HG03354 (cell line): ENCODE results near the gene CGB2.
"Not testable (repeated sequence)": the region's sequence is repeated elsewhere in the genome, so short reads cannot be mapped to it uniquely, and the experiment has no call there.

ENCODE experiments used
- ATAC-seq: cut with Tn5 transposase; IDR thresholded peaks from one replicate; pipeline ENCODE4 v1.9.1; 2021; ENCODE audit warnings: mild to moderate bottlenecking; ENCODE audit not compliant: unreplicated experiment, poor library complexity, severe bottlenecking

The CGB2 gene

DNA sequence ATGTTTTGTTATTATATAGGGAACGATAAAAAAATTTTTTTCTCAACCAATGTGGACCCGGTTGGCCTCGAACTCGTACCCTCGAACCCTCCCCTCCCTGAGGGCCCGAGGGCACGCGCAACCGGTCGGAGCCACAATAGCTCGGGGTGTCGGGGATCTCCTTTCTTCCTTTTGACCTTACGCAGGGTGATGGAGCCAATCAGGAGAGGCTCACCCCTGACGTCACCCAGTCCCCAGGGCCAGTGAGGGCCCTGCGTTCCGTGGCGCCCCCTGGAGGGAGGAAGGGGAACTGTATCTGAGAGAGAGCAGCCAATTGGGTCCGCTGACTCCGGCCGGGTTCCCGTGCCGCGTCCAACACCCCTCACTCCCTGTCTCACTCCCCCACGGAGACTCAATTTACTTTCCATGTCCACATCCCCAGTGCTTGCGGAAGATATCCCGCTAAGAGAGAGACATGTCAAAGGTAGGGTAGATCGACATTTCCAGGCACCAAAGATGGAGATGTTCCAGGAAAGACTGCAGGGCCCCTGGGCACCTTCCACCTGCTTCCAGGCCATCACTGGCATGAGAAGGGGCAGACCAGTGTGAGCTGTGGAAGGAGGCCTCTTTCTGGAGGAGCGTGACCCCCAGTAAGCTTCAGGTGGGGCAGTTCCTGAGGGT, at the start of gene CGB2:
Gene CGB2 (plus strand): TSS at position 249 of the 660 bp plus-strand sequence. CDS start 206 bp downstream, at position 455.
- ATAC-seq = not testable (repeated sequence)

DNA sequence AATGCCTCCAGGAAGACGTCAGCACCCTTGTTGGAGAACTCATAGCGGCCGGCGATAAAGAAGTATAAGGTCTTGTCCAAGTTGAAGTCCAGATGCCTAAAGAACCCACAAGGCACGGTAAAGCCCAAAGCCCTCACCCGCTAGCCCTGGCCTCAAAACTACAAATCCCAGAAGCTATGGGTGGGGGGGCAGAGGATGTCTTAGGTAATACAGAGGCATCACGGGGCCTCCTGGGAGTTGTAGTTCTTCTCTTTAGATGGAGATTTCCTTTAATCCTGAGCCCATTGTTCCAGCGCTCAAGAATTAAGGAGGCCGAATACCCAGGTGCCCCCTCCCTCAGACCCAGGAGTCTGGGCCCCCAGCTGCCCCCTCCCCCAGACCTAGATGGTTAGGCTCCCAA, 49.4 kb upstream of the CGB2 start:
- no peak for ATAC-seq

DNA sequence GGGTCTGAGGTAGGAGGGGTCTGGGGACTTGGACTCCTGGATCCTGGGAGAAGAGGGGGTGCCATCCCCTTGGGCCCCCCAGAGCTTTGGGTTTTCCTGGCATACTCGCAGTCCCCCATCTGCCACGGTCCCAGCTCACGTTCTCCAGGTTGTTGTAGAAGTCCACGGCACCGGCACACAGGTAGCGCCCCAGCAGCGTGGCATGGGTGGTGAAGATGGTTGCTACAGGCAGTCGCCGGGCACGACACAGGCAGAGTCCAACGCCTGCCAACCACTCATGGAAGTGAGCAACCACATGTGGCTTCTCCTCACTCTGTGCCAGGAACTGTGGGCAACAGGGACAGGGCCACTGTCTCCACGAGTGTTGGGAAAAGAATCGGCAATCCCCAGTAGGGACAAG, 46.0 kb upstream of the CGB2 start:
- no peak for ATAC-seq

DNA sequence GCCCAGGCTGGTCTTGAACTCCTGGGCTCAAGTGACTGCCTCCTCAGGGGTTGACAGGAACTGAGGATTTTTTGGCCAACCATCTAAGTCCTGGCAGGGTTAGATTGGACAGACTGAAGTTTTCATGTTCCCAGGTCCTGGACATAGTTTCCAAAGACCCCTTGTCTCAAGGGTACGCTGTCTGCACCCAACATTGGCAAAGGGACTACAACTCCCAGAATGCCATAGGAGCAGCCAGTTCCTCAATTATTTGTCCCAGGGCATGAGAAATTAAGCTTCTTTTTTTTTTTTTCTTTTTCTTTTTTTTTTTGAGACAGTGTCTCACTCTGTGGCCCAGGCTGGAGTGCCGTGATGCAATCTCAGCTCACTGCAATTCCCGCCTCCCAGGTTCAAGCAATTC, 45.5 kb upstream of the CGB2 start:
- no peak for ATAC-seq

DNA sequence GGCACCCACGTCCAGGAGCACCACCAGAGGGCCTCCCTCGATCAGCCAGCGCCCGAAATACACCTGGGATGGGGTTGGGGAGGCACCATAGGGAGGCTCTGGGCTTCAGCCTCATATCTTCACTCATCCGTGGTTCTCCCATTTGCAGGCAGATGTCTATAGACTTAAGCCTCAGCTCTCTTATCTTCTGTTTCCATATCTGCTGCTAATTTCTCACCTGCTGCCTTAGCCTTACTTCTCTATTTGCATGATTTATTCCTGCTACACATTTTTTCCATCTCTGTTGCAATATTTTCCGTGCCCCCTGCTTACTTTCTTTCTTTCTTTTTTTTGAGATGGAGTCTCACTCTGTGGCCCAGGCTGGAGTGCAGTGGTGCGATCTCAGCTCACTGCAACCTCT, 44.4 kb upstream of the CGB2 start:
- no peak for ATAC-seq

DNA sequence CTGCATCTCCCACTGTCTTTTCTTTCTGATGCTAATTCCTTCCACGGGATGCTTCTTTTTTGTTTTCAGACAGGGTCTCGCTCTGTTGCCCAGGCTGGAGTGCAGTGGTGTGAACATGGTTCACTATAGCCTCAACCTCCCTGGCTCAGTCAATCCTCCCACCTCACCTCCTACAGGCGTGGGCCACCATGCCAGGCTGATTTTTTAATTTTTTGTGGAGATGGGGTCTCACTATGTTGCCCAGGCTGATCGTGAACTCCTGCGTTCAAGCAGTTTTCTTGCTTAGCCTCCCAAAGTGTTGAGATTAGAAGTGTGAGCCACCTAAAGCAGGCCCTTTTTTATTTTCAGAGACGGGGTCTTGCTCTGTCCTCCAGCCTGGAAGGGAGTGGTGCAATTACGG, 43.4 kb upstream of the CGB2 start:
- no peak for ATAC-seq

DNA sequence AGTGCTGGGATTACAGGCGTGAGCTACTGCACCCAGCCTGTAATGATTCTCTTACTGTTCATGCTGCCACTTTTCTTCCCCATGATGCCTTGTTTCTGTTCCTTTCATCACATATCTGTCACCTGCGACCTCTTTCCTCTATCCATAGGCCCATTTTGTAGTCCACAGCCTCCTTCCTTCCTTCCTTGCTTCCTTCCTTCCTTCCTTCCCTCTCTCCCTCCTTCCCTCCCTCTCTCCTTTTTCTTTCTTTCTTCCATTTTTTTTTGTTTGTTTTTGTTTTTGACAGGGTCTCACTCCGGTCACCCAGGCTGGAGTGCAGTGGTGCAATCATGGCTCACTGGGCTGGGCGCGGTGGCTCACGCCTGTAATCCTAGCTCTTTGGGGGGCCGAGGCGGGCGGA, 42.8 kb upstream of the CGB2 start:
- no peak for ATAC-seq

DNA sequence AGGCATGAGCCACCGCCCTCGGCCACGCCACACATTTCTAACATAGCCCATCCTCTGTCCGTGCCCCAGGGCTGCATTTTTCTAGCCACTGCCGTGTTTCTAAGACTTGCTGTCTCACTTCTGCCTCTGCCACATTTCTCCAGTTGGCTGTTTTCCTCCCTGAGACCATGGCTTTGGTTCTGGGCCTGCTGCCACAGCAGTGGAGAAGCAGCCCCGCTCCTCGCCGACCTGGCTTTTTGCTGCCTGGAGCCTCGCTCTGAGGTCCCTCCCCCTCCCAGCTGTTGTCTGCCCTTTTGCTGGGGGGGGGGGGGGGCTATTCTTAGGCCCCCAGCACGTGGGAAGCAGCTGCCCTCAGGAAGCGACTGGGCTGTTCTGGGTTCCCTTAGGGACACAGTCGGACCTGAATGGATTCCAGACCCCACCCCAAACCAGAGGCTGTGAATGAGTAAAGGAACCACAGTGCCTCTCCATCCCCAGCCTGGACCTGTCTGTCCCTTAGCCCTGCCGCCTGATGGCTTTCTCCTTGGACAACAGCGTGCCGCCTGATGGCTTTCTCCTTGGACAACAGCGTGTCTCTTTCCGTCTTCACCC, 41.9 kb upstream of the CGB2 start:
- ATAC-seq = no peak

DNA sequence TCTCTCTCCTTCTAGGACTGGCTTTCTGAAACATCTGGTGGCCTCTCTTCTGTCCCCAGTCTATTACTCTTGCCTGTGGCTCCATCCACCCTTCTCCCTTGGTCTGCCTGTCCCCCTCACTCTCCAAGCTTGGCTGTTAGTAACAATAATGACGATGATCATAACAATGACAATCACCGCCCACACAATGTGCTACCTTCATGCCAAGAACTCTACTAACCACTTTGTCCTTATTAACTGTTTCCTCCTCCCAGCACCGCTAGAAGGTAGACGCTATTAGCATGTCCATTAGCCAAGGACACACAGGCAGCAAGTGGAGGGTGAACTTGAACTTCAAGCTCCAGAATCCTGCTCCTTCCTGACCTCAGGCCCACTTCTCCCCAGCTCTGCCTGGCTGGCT, 41.3 kb upstream of the CGB2 start:
- ATAC-seq = no peak

DNA sequence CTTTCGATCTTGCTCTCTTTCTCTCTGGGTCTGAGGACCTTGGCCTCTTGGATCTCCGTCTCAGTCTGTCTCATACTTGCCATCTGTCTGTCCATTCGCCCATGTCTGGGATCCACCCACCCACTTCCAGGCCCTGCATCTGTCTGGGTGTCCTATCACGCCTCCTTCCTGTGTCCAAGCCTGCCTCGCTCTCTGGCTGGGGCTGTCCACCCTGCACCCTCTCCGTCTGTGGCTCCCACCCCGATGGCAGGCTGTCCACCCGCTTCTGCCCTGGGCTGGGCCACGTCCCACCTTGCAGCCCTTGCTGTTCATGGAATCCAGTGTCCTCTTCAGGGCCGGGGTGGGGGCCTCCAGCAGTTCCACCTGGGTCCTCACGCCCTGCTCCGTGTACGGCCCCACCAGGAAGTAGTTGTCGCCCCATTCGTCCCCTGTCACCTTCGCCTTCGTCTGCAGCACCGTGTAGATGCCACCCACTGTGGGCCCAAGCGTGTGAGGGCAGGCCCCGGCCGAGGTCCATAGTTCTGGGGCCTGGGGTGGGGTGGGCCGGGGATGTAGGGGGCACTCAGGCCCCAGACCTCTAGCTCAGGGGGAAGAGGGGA, 40.6 kb upstream of the CGB2 start:
- ATAC-seq = no peak

DNA sequence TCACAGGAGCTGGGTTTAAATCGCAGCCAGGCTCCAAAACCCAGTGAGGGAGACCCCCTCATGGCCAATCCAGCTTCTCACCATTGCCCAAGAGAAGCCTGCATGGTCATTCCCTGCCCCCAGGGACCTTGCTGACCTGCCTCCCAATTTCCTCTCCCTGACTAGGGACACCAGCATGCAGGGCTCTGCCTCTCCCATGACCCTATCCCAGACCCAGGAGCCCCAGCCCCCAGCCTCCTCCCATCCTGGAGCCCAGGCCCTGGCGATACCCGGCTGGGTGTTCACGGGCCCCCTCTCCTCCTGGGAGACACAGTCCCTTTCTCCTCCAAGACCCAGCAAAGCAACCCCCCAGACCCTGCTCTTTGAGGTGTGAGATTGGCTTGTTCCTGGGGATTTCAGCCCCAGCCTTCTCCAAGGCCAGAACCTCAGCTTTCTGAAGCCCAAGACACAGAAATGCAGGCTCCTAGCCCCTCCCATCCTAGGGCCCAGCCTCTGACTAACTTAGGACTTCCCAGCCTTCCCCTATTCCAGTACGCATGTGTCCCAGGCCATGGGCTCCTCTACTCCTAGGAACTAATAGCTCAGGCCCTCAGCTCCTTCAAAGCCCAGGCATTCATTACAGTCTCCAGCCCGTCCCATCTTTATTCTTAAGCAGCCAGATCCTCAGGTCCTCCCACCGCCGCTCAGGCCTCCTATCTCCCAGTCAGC, 39.7 kb upstream of the CGB2 start:
- no peak for ATAC-seq

DNA sequence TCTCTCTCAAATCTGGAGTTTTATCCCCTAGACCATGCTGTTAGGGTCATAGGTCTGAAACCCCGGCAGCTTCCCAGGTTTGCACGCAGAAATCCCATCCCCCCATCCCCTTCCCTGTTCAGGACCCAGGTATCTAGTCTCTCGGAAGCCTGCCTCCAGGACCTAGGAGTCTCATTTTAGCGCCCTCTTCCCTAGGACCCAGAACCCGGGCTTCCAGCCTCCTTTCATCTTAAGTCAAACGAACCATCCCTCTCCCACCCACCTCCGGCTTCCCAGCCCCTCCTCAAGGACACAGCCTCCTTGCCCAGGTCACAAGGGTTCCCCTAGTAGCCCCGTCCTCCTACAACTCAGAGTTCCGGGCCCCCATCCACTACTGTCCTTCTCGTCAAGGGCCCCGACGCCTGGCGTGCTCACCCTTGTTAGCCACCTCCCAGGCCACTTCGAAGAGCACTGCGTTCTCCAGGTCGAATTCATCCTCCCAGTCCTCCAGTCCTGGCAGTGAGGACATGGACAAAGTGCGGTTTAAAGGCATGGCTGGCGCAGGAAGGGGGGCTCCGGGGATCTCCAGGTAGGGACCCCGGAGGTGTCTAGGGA, 39.0 kb upstream of the CGB2 start:
- peak; percentile 1 for ATAC-seq

DNA sequence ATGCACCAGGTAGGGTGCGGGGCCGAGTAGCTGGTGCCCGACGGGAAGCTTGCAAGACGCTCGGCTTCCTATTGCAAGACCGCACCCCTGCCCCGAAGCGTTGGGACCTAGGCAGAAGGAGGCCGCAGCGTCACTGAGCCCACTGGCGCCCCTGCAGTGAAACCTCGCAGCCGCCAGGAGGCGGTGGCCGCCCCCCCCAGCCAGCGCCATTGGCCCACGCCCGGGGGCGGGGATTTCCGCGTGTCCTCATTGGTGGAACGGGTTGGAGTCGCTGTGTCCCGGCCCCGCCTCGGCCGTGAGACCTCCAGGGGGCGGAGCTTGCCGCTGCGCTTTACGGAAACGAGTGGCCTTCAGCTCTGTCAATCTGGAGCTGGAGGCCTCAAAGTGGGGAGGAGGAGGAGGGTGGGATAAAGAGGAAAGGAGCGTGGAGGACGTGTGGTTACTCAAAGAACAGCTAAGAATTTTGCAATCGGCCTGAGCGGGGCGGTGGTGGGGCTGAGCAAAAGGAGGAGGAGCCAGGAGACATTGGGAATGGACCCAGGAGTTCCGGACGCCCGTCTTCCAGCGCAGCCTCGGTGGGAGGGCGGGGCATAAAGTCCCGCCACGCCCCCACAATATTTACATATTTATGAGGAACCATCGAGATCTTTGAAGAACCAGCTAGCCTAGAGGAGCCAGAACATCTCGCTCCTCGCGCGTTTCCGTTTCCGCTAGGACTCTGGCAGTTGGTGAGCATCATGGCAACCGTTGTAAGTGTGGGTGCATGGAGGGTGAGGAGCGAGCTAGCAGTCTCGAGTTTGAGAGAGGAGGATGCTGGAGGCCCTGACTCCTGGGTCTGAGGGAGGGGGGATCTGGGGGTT, 38.3 kb upstream of the CGB2 start, which contains the start of the genes GYS1 and RUVBL2:
Gene GYS1 (minus strand): TSS at position 135 of the 860 bp plus-strand sequence. CDS start 197 bp downstream, outside the sequence.
Gene RUVBL2 (plus strand): TSS at position 713 of the 860 bp plus-strand sequence. CDS start 25 bp downstream, at position 738.
- ATAC-seq = peak; percentile 89

DNA sequence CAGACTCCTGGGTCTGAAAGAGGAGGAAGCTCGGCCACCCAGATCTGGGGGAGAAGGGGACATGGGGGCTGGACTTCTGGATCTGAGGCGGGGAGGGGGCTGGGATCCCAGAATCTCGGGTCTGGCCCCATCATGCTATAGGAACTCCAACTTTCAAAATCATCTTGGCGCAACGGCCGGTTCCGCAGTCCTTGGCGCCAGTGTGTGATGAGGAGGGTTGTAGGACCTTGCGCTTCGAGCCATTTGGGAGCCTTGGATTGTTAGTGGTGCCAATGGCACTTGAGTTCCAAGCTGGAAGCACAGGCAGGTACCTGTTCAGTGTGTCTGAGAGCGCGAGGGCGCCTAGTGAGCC, 37.7 kb upstream of the CGB2 start:
- ATAC-seq = no peak

DNA sequence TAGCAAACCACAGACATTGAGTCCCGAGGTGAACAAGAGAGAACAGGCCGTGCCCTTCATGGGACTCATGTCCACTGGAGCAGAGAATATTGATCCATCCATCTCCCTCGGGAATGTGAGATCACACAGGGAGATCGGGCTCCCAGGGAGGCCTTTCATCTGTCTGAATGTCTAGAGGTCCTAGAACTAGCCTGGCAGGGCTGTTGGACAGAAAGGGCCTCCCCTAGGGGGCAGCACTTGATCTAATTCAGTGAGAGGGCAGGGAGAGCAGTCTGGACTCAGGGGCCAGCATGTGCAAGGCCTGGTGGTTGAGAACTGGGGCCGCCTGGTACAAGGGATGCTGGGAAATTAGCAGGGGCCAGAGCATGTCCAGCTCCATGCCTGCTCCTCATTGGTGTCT, 33.7 kb upstream of the CGB2 start:
- no peak for ATAC-seq

DNA sequence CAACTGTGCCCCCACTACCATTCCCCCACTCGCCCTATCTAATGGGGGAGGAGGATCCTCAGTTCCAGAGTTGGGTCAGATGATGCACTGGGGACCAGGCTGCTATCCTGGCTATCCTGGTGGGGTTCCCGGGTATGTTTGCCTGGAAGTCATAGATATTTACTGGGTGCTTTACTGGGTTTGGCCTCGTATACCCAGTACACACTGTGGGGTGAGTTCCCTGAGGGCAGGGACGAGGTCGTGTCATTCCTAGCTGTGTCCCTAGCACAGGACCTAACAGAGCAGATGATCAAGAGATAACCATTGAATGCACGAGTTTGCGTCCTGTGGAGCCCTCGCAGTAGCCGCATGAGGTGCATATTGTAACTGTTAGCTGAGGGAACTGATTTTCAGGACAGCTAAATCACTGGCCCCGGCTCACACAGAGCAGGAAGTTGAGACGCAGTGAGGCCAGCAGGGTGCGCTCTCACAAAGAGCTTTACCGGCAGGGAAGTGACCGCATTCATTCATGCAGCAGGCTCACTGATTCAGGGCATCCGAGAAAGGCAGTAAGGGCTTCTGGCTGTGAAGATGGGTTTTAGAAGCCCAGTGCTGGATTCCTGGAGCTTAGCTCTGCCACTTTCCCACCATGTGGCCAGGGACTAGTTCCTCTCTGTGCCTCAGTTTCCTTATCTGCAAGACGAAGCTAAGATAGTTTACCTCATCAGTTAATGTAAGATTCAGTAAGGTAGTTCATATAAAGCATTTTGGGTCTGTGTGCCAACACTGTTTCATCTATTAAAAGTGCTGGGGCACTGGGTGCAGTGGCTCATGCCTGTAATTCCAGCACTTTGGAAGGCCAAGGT, 32.0 kb upstream of the CGB2 start:
- no peak for ATAC-seq

DNA sequence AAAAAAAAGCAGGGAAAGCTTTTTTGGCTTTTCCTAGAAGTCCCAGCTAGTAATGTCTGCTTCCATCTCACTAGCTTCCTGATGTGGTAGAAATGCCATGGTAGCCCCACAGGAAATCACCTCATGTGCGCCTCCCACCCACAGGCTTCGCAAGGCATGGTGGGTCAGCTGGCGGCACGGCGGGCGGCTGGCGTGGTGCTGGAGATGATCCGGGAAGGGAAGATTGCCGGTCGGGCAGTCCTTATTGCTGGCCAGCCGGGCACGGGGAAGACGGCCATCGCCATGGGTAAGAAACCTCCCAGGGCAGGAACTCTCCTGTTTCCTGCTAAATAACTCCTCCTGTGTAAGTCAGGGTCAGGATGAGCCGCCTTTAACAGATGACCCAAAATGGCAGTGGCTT, 27.6 kb upstream of the CGB2 start:
- no peak for ATAC-seq

DNA sequence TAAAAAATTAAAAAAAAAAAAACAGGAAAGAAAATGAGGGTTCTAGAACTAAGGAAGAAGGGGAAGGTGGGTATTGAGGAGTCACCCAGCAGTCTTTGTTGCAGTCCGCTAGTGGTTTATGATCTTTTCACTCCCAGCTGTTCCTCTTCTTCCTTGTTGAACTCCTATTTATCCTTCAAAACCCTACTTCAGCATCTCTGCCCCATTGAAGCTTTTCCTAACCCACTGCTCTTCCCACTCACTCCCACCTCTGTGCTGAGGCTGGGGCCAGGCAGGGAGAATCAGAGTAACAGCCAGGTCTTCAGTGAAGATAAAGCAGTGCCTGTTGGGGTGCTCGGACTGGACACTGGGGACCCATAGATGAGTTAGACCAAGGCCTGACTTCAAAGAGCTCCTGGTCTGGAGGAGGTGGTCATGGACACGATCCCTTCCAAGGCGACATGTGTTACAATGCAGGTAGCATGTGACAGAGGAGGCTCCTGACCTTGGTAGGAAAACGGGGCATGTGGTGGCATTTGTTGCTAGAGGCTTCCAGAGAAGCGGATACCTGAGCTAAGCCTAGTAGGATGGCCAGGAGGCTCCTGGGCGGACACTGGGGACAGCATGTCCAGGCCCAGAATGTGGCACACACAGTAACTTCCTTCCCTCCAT, 26.6 kb upstream of the CGB2 start:
- ATAC-seq = no peak
